HepG2 (cell line): ENCODE measurements around the gene EIF4ENIF1. TPM values are rescaled to one million over a fixed set of nuclear protein-coding genes. Genes with fewer than 3 reads are reported as not detected.

Source experiments
- ADNP ChIP-seq: sonication (generic); formaldehyde crosslinking; IDR thresholded peaks from 2 replicates; pipeline ENCODE4 v1.4.0; 2020; ENCODE audit warnings: missing genetic modification reagents
- AHR ChIP-seq: IDR thresholded peaks from 2 replicates; pipeline ENCODE4 v1.6.1; 2018; ENCODE audit warnings: missing genetic modification reagents, missing compliant biosample characterization
- ATRX ChIP-seq: sonication (generic); formaldehyde crosslinking; IDR thresholded peaks from 2 replicates; pipeline ENCODE4 v1.4.0; 2020; ENCODE audit warnings: missing genetic modification reagents, borderline replicate concordance
- CBX2 ChIP-seq, 2 experiments: fragments of 200-600 bp in 1 of 2; sonication (generic); formaldehyde crosslinking in 1 of 2; IDR thresholded peaks; 2 replicates each; pipeline versions ENCODE4 v1.7.0 to v1.8.1; 2018 to 2022; ENCODE audit warnings: low read depth in 2 of 2, low read length in 1 of 2, mild to moderate bottlenecking in 1 of 2, missing genetic modification reagents in 1 of 2
- CCDC6 ChIP-seq: sonication (generic); formaldehyde crosslinking; IDR thresholded peaks from 2 replicates; pipeline ENCODE4 v1.8.1; 2022; ENCODE audit warnings: mild to moderate bottlenecking, missing genetic modification reagents, moderate library complexity
- CENPX ChIP-seq: sonication (generic); formaldehyde crosslinking; IDR thresholded peaks from 2 replicates; pipeline ENCODE4 v1.9.0; 2021; ENCODE audit warnings: mild to moderate bottlenecking, missing genetic modification reagents, moderate library complexity
- FOSL1 ChIP-seq: sonication (generic); formaldehyde crosslinking; IDR thresholded peaks from 2 replicates; pipeline ENCODE4 v1.9.0; 2021; ENCODE audit warnings: missing genetic modification reagents, borderline replicate concordance
- GFI1 ChIP-seq: sonication (generic); formaldehyde crosslinking; IDR thresholded peaks from 2 replicates; pipeline ENCODE4 v1.5.0; 2020; ENCODE audit warnings: missing genetic modification reagents, mild to moderate bottlenecking, borderline replicate concordance
- GTF3A ChIP-seq: sonication (generic); formaldehyde crosslinking; conservative IDR thresholded peaks from 2 replicates; pipeline ENCODE4 v1.4.0; 2020; ENCODE audit warnings: mild to moderate bottlenecking, missing genetic modification reagents
- HNRNPH1 ChIP-seq: fragments of 200-400 bp; formaldehyde crosslinking; optimal IDR thresholded peaks from 2 replicates; pipeline ENCODE3; 2017; ENCODE audit warnings: mild to moderate bottlenecking, low read depth, low read length
- HOXA3 ChIP-seq: sonication (generic); formaldehyde crosslinking; IDR thresholded peaks from 2 replicates; pipeline ENCODE4 v1.5.0; 2020; ENCODE audit warnings: missing genetic modification reagents
- MBD4 ChIP-seq: IDR thresholded peaks from 2 replicates; pipeline ENCODE4 v1.6.1; 2012; ENCODE audit warnings: low read length, inconsistent platforms, borderline replicate concordance
- NCOA2 ChIP-seq: sonication (generic); formaldehyde crosslinking; IDR thresholded peaks from 2 replicates; pipeline ENCODE4 v1.8.0; 2022; ENCODE audit warnings: inconsistent platforms
- NFE2L1 ChIP-seq: sonication (generic); formaldehyde crosslinking; IDR thresholded peaks from 2 replicates; pipeline ENCODE4 v1.4.0; 2020; ENCODE audit warnings: missing genetic modification reagents, mild to moderate bottlenecking, borderline replicate concordance
- NFRKB ChIP-seq: fragments of 450-650 bp; IDR thresholded peaks from 2 replicates; pipeline ENCODE4 v1.6.1; 2017
- NFYB ChIP-seq: sonication (generic); formaldehyde crosslinking; IDR thresholded peaks from 2 replicates; pipeline ENCODE4 v1.4.0; 2020; ENCODE audit warnings: missing genetic modification reagents
- PLRG1 ChIP-seq: fragments of 450-650 bp; conservative IDR thresholded peaks from 2 replicates; pipeline ENCODE4 v1.6.1; 2016
- PRPF4 ChIP-seq: fragments of 200-400 bp; formaldehyde crosslinking; IDR thresholded peaks from 2 replicates; pipeline ENCODE4 v1.6.1; 2016; ENCODE audit warnings: low read length, low read depth; ENCODE audit not compliant: poor library complexity, severe bottlenecking
- SMAD3 ChIP-seq: sonication (generic); formaldehyde crosslinking; IDR thresholded peaks from 2 replicates; pipeline ENCODE4 v1.4.0; 2020; ENCODE audit warnings: missing genetic modification reagents
- SP4 ChIP-seq: sonication (generic); formaldehyde crosslinking; IDR thresholded peaks from 2 replicates; pipeline ENCODE4 v1.8.1; 2023; ENCODE audit warnings: mild to moderate bottlenecking, missing genetic modification reagents
- ZNF572 ChIP-seq: sonication (generic); formaldehyde crosslinking; IDR thresholded peaks from 2 replicates; pipeline ENCODE4 v1.5.1; 2020; ENCODE audit warnings: mild to moderate bottlenecking, missing genetic modification reagents
- ZNF607 ChIP-seq: sonication (generic); formaldehyde crosslinking; IDR thresholded peaks from 2 replicates; pipeline ENCODE4 v1.5.1; 2020; ENCODE audit warnings: missing genetic modification reagents, mild to moderate bottlenecking, borderline replicate concordance
- ZNF615 ChIP-seq: sonication (generic); formaldehyde crosslinking; IDR thresholded peaks from 2 replicates; pipeline ENCODE4 v1.5.0; 2020; ENCODE audit warnings: mild to moderate bottlenecking, missing genetic modification reagents, borderline replicate concordance
- ZNF709 ChIP-seq: sonication (generic); formaldehyde crosslinking; IDR thresholded peaks from 2 replicates; pipeline ENCODE4 v1.5.0; 2020; ENCODE audit warnings: mild to moderate bottlenecking, missing genetic modification reagents
- ZNF891 ChIP-seq: sonication (generic); formaldehyde crosslinking; IDR thresholded peaks from 2 replicates; pipeline ENCODE4 v1.5.0; 2020; ENCODE audit warnings: mild to moderate bottlenecking, missing genetic modification reagents
- polyA plus RNA-seq, 8 experiments: library from polyadenylated mRNA; depleted of rRNA in 3 of 8; stranded (reverse) in 7 of 8; unstranded in 1 of 8; fragments of >200 nt; fragmentation: Illumina TruSeq in 4 of 8; extraction: Trizol in 4 of 8; gene quantifications; 2 replicates each; pipeline versions ENCODE4 v1.2.1 to v1.2.3, GENCODE V29; 2011 to 2016; ENCODE audit warnings: low read depth in 4 of 8, missing spikeins in 1 of 8, mixed read lengths in 1 of 8; ENCODE audit not compliant: insufficient read depth in 1 of 8
- total RNA-seq, 5 experiments: library from RNA; depleted of rRNA; stranded (reverse); fragments of >200 nt; fragmentation: Illumina TruSeq; extraction: Trizol; gene quantifications; 2 replicates each; pipeline ENCODE4 v1.2.3, GENCODE V29; 2016; ENCODE audit warnings: low read depth in 1 of 5
- TF ChIP-seq, protein P1 (sequence below): sonication (generic); formaldehyde crosslinking; IDR thresholded peaks from 2 replicates; pipeline ENCODE4 v1.8.1; 2022; ENCODE audit warnings: low read depth, mild to moderate bottlenecking, missing genetic modification reagents
- TF ChIP-seq, protein P2 (sequence below): sonication (generic); formaldehyde crosslinking; IDR thresholded peaks from 2 replicates; pipeline ENCODE4 v1.5.1; 2020; ENCODE audit warnings: mild to moderate bottlenecking, missing genetic modification reagents, moderate library complexity
- TF ChIP-seq, protein P3 (sequence below): sonication (generic); formaldehyde crosslinking; IDR thresholded peaks from 2 replicates; pipeline ENCODE4 v1.4.0; 2020; ENCODE audit warnings: mild to moderate bottlenecking, missing genetic modification reagents

Gene EIF4ENIF1
- total and polyA plus RNA-seq, 2 of the 13 experiments (the other 11 are each of a cell fraction or from before 2014, with no cell fraction given), result 11.9 to 12.3 TPM

DNA sequence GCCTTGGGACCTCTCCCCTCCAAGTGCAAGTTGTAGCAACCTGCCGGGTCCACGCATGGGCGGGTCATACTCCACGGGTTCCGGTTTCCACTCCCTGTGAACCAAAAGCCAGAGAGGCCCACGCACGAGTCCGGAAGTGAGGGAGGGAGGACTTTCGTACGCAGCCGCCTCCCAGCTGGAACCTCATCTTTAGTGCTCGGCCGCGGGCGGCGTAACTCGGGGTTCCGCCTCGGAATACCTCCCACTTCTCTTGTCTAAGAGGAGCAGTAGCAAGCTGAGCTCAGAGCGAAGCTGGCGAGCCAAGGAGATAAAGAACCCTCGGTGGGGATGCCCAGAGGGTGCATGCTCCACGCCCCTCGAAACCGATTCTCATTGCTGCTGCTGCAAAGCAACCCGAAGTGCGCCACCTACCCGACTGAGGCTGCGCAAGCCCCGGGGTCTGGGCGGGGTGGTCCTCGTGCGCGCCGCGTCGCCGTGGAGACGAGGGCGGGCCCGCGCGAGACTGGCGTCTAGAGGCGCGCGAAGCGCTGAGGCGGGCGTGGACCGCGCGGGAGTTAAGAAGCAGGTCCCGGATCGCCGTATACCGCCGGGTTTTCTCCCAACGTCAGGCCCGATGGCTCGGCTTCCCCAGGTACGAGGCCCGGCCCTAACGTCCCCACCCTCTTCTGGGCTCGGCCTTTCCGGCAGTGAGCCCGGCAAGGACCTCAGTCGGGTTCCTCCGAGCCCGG is 6.5 kb upstream of the EIF4ENIF1 start, which contains the start of gene SFI1 (continued):
- TF ChIP-seq NFRKB, result no peak
- TF ChIP-seq, protein P1, sequence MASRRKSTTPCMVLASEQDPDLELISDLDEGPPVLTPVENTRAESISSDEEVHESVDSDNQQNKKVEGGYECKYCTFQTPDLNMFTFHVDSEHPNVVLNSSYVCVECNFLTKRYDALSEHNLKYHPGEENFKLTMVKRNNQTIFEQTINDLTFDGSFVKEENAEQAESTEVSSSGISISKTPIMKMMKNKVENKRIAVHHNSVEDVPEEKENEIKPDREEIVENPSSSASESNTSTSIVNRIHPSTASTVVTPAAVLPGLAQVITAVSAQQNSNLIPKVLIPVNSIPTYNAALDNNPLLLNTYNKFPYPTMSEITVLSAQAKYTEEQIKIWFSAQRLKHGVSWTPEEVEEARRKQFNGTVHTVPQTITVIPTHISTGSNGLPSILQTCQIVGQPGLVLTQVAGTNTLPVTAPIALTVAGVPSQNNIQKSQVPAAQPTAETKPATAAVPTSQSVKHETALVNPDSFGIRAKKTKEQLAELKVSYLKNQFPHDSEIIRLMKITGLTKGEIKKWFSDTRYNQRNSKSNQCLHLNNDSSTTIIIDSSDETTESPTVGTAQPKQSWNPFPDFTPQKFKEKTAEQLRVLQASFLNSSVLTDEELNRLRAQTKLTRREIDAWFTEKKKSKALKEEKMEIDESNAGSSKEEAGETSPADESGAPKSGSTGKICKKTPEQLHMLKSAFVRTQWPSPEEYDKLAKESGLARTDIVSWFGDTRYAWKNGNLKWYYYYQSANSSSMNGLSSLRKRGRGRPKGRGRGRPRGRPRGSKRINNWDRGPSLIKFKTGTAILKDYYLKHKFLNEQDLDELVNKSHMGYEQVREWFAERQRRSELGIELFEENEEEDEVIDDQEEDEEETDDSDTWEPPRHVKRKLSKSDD (CRISPR knock-in tag), result peak; percentile 71; the same call in 1 of the 2 replicates
- TF ChIP-seq MBD4, result no peak
- TF ChIP-seq NFYB, result peak; percentile 17; the same call in 1 of the 2 replicates
- TF ChIP-seq ZNF709 (CRISPR knock-in tag), result peak; percentile 62; the same call in 1 of the 2 replicates
- TF ChIP-seq HOXA3 (CRISPR knock-in tag), result peak; percentile 65
- TF ChIP-seq PLRG1, result no peak
- peak; percentile 64; the same call in 1 of the 2 replicates for TF ChIP-seq SP4 (CRISPR knock-in tag)
- TF ChIP-seq FOSL1 (CRISPR knock-in tag), result no peak
- TF ChIP-seq CCDC6 (CRISPR knock-in tag), result no peak
- no peak for TF ChIP-seq ZNF891 (CRISPR knock-in tag)
- 0 out of 2 replicates have a peak, but pooled peaks have one; percentile 60 for TF ChIP-seq ZNF572 (CRISPR knock-in tag)
- TF ChIP-seq AHR, result no peak
- TF ChIP-seq NFE2L1 (CRISPR knock-in tag), result 0 out of 2 replicates have a peak, but pooled peaks have one; percentile 62
- TF ChIP-seq GTF3A (CRISPR knock-in tag), result 0 out of 2 replicates have a peak, but pooled peaks have one; percentile 14
- TF ChIP-seq NCOA2 (CRISPR knock-in tag), result no peak
- no peak for TF ChIP-seq ZNF615
- TF ChIP-seq SMAD3 (CRISPR knock-in tag), result 0 out of 2 replicates have a peak, but pooled peaks have one; percentile 28
- TF ChIP-seq, protein P2, sequence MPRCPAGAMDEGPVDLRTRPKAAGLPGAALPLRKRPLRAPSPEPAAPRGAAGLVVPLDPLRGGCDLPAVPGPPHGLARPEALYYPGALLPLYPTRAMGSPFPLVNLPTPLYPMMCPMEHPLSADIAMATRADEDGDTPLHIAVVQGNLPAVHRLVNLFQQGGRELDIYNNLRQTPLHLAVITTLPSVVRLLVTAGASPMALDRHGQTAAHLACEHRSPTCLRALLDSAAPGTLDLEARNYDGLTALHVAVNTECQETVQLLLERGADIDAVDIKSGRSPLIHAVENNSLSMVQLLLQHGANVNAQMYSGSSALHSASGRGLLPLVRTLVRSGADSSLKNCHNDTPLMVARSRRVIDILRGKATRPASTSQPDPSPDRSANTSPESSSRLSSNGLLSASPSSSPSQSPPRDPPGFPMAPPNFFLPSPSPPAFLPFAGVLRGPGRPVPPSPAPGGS, result peak; percentile 64; the same call in 1 of the 2 replicates
- no peak for TF ChIP-seq ATRX (CRISPR knock-in tag)
- no peak for TF ChIP-seq CENPX (CRISPR knock-in tag)
- TF ChIP-seq CBX2 (IDR thresholded peaks at IDR 0.05; ENCODE audit: low read depth, low read length), result no peak
- TF ChIP-seq CBX2 (CRISPR knock-in tag; IDR thresholded peaks at IDR 0.05; ENCODE audit: low read depth), result no peak
- no peak for TF ChIP-seq HNRNPH1
- TF ChIP-seq PRPF4, result no peak
- TF ChIP-seq ZNF607 (CRISPR knock-in tag), result no peak; the same call in 1 of the 2 replicates
- TF ChIP-seq ADNP (CRISPR knock-in tag), result no peak
- TF ChIP-seq, protein P3, sequence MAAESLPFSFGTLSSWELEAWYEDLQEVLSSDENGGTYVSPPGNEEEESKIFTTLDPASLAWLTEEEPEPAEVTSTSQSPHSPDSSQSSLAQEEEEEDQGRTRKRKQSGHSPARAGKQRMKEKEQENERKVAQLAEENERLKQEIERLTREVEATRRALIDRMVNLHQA, result no peak
- no peak for TF ChIP-seq GFI1 (CRISPR knock-in tag)
